Panc1 (cell line): ENCODE results near the gene LRRC8C. TPM values are rescaled to one million over a fixed set of nuclear protein-coding genes. Genes with fewer than 3 reads are reported as not detected.

Experiments
- ATAC-seq: fragments of 200-7000 bp; cut with Tn5 transposase; 2 replicates; pipeline ENCODE4 v1.9.1; 2020; ENCODE audit warnings: mild to moderate bottlenecking, moderate library complexity
- BruUV-seq: library from RNA; stranded (reverse); fragments of 400-500 nt; replicated peaks from 2 replicates; lab custom pipeline; 2021; lab: Mats Ljungman, UMichigan
- CTCF ChIA-PET: fragments of 300-600 bp; sonication (Branson Sonifier 250); formaldehyde crosslinking; loops from one replicate; lab custom pipeline; 2022; ENCODE audit warnings: antibody characterized with exemption; lab: Charles Lee
- POLR2A ChIA-PET: fragments of 300-600 bp; sonication (Branson Sonifier 250); formaldehyde crosslinking; loops from one replicate; lab custom pipeline; 2022; ENCODE audit warnings: antibody characterized with exemption; lab: Charles Lee
- DNase-seq: peaks from one replicate; pipeline ENCODE4 v3.0.0-alpha.2; 2010; ENCODE audit warnings: low read depth, low spot score
- H3K27ac ChIP-seq: 2 replicates; pipeline ENCODE4 v1.5.1; 2011; ENCODE audit warnings: mild to moderate bottlenecking, low read length, inconsistent platforms
- H3K27me3 ChIP-seq: fragments of 200-500 bp; sonication (Bioruptor generic); 2 replicates; pipeline ENCODE4 v1.6.0; 2014; ENCODE audit warnings: low read length, inconsistent platforms; ENCODE audit not compliant: control insufficient read depth, insufficient read depth
- H3K36me3 ChIP-seq: fragments of 200-500 bp; sonication (Bioruptor generic); 2 replicates; pipeline ENCODE4 v1.5.1; 2014; ENCODE audit warnings: inconsistent platforms, mild to moderate bottlenecking, low read length, moderate library complexity; ENCODE audit not compliant: control insufficient read depth, insufficient read depth
- H3K4me1 ChIP-seq: 2 replicates; pipeline ENCODE4 v1.5.1; 2011; ENCODE audit warnings: inconsistent platforms, mild to moderate bottlenecking, low read length, moderate library complexity; ENCODE audit not compliant: control insufficient read depth, insufficient read depth
- H3K4me3 ChIP-seq, 2 experiments: 2 replicates each; pipeline ENCODE4 v1.5.1; 2011 to 2012; ENCODE audit warnings: low read depth in 2 of 2, low read length in 2 of 2, mild to moderate bottlenecking in 2 of 2, inconsistent platforms in 1 of 2, moderate library complexity in 1 of 2
- H3K9me3 ChIP-seq: fragments of 200-500 bp; sonication (Bioruptor generic); 2 replicates; pipeline ENCODE4 v1.5.1; 2014; ENCODE audit warnings: low read depth, mild to moderate bottlenecking, inconsistent platforms, low read length, moderate library complexity; ENCODE audit not compliant: control insufficient read depth, insufficient read depth
- POLR2AphosphoS5 ChIP-seq: IDR thresholded peaks from 2 replicates; pipeline ENCODE4 v1.6.1; 2012; ENCODE audit warnings: mild to moderate bottlenecking, low read depth, low read length, moderate library complexity
- SIN3A ChIP-seq: IDR thresholded peaks from 2 replicates; pipeline ENCODE4 v1.6.1; 2012; ENCODE audit warnings: low read depth, mild to moderate bottlenecking, low read length, moderate library complexity, borderline replicate concordance; ENCODE audit not compliant: insufficient read depth
- TCF7L2 ChIP-seq: IDR thresholded peaks from 2 replicates; pipeline ENCODE4 v1.6.1; 2011; ENCODE audit warnings: mild to moderate bottlenecking, low read depth, low read length, inconsistent platforms
- in situ Hi-C: cut with HindIII; loops from 2 replicates; pipeline ENCODE4 v1.10.0; 2016; ENCODE audit warnings: low sequenced_read_pairs, low pct_unique_long_range_greater_than_20kb
- intact Hi-C: fragments of 100-400 bp; cut with micrococcal nuclease; formaldehyde crosslinking; loops from one replicate; pipeline ENCODE4 v1.10.0; 2022; ENCODE audit not compliant: unreplicated experiment
- total RNA-seq: library from RNA; stranded (reverse); gene quantifications from one replicate; pipeline ENCODE4 v1.2.1, GENCODE V29; 2021; ENCODE audit not compliant: unreplicated experiment
- TF ChIP-seq, protein P1 (sequence below): fragments of 450-650 bp; IDR thresholded peaks from 2 replicates; pipeline ENCODE4 v1.5.1; 2017; ENCODE audit warnings: mild to moderate bottlenecking
- TF ChIP-seq, protein P2 (sequence below), 2 experiments: IDR thresholded peaks; 2 replicates each; pipeline ENCODE4 v1.6.1; 2011 to 2012; ENCODE audit warnings: low read depth in 2 of 2, control low read depth in 1 of 2, low read length in 1 of 2, mild to moderate bottlenecking in 1 of 2, moderate library complexity in 1 of 2; ENCODE audit not compliant: insufficient read depth in 1 of 2

The LRRC8C gene
- total RNA-seq, 1 experiment from 2014 or later, result 17.1 TPM

DNA sequence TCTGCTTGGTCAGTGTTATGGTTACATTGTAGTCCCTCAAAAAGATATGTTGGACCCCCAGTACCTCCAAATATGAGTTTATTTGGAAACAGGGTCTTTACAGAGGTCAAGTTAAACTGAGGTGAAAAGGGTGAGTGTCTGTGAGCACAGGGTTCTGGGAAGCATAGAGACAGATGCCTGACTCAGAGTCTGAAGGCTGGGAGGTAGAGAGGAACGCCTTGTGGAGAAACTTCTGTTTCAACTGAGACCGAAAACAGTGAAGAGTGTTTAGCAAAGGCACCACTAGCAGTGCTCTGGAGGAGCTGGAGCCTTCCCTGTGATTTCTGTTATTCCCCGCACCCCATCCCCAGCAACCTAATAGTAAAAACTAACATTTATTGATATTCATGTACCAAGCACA, 122.7 kb downstream of the LRRC8C start:
- ChIA-PET POLR2A (no interaction called here), CTCF (no interaction called here)
- H3K36me3 ChIP-seq, result no peaks in the 10 kb centered on the region
- no peaks in the 10 kb centered on the region for H3K9me3 ChIP-seq
- intact Hi-C loops, result no loop called here
- peaks cover 7% of the 10 kb centered on the region for H3K4me1 ChIP-seq
- DNase-seq (no peak), ATAC-seq (no peak)
- no peak overlapping the region for H3K4me3 ChIP-seq
- H3K27me3 ChIP-seq, result no peaks in the 10 kb centered on the region; the same call in 1 of the 2 replicates
- BruUV-seq, result no TSS peak
- no peak for TF ChIP-seq POLR2AphosphoS5
- TF ChIP-seq, protein P1, sequence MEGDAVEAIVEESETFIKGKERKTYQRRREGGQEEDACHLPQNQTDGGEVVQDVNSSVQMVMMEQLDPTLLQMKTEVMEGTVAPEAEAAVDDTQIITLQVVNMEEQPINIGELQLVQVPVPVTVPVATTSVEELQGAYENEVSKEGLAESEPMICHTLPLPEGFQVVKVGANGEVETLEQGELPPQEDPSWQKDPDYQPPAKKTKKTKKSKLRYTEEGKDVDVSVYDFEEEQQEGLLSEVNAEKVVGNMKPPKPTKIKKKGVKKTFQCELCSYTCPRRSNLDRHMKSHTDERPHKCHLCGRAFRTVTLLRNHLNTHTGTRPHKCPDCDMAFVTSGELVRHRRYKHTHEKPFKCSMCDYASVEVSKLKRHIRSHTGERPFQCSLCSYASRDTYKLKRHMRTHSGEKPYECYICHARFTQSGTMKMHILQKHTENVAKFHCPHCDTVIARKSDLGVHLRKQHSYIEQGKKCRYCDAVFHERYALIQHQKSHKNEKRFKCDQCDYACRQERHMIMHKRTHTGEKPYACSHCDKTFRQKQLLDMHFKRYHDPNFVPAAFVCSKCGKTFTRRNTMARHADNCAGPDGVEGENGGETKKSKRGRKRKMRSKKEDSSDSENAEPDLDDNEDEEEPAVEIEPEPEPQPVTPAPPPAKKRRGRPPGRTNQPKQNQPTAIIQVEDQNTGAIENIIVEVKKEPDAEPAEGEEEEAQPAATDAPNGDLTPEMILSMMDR, result no peak
- H3K27ac ChIP-seq, result no peak overlapping the region
- in situ Hi-C loops, result no loop called here

DNA sequence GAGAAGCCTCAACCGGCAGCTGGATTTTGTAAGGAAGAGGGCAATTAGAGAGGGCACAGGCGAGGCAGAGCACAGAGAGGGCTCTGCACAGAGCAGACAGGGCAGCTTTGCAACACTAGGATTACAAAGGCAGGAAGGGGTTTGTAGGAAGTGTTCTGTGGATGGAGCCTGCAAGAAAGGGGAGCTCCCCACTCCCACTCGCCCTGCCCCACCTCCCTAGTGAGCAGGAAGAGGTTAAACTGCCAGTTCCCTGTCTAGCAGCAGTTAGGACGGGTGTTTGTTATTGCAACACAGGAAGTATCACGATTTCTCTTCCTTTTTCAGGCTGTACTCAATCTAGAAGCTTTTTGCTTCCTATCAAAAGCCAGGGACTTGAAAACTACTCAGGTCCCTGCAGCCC, 124.6 kb downstream of the LRRC8C start:
- Histone ChIP-seq H3K4me3 (no peak overlapping the region), H3K36me3 (no peaks in the 10 kb centered on the region), H3K4me1 (peaks cover 11% of the 10 kb centered on the region), H3K27ac (no peak overlapping the region), H3K9me3 (no peaks in the 10 kb centered on the region), H3K27me3 (no peaks in the 10 kb centered on the region; the same call in 1 of the 2 replicates)
- TF ChIP-seq, protein P2, sequence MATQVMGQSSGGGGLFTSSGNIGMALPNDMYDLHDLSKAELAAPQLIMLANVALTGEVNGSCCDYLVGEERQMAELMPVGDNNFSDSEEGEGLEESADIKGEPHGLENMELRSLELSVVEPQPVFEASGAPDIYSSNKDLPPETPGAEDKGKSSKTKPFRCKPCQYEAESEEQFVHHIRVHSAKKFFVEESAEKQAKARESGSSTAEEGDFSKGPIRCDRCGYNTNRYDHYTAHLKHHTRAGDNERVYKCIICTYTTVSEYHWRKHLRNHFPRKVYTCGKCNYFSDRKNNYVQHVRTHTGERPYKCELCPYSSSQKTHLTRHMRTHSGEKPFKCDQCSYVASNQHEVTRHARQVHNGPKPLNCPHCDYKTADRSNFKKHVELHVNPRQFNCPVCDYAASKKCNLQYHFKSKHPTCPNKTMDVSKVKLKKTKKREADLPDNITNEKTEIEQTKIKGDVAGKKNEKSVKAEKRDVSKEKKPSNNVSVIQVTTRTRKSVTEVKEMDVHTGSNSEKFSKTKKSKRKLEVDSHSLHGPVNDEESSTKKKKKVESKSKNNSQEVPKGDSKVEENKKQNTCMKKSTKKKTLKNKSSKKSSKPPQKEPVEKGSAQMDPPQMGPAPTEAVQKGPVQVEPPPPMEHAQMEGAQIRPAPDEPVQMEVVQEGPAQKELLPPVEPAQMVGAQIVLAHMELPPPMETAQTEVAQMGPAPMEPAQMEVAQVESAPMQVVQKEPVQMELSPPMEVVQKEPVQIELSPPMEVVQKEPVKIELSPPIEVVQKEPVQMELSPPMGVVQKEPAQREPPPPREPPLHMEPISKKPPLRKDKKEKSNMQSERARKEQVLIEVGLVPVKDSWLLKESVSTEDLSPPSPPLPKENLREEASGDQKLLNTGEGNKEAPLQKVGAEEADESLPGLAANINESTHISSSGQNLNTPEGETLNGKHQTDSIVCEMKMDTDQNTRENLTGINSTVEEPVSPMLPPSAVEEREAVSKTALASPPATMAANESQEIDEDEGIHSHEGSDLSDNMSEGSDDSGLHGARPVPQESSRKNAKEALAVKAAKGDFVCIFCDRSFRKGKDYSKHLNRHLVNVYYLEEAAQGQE (IDR thresholded peaks at IDR 0.05; ENCODE audit: insufficient read depth in 1 of 2, low read depth in 2 of 2, low read length in 1 of 2), result no peak
- TF ChIP-seq POLR2AphosphoS5, result no peak
- no peak for TF ChIP-seq SIN3A
- POLR2A ChIA-PET, result no interaction called here
- intact Hi-C loops (no loop called here), in situ Hi-C loops (no loop called here)
- BruUV-seq, result no TSS peak
- ATAC-seq (no peak), DNase-seq (no peak)
- CTCF ChIA-PET, result no interaction called here

DNA sequence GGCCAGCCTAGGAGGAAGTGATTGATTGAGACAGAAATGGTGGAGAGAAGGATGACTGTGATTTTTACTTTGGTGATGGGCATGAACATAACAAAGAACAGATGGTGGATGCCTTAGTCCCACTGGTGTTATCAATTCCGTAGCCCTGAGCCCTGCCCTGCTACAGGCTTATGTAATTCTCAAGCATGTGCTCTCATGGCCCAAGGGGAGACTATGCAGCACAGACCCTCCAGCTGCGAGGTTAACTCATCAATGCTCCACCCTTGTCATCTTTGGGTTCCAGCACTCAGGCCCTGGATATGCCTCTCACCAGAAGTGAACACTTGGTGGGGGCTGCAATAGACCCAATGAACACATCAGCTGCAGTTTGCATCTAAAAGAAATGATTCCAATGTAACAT, 125.2 kb downstream of the LRRC8C start:
- CTCF ChIA-PET, result interaction anchor here (0.7 kb wide), 1 partner anchor 146 kb away, joined by 3 read pairs; no protein-coding TSS in a partner anchor
- BruUV-seq, result no TSS peak
- no peaks in the 10 kb centered on the region for H3K36me3 ChIP-seq
- H3K27me3 ChIP-seq, result no peaks in the 10 kb centered on the region; the same call in 1 of the 2 replicates
- H3K4me1 ChIP-seq, result peaks cover 12% of the 10 kb centered on the region
- in situ Hi-C loops, result no loop called here
- H3K4me3 ChIP-seq, result no peak overlapping the region
- no peaks in the 10 kb centered on the region for H3K9me3 ChIP-seq
- no peak overlapping the region for H3K27ac ChIP-seq
- ATAC-seq (no peak), DNase-seq (no peak)
- intact Hi-C loops, result no loop called here
- TF ChIP-seq, protein P2 (IDR thresholded peaks at IDR 0.05; ENCODE audit: insufficient read depth in 1 of 2, low read depth in 2 of 2, low read length in 1 of 2), result no peak
- TF ChIP-seq TCF7L2 (no peak), SIN3A (no peak), POLR2AphosphoS5 (no peak)
- TF ChIP-seq, protein P1, result no peak
- POLR2A ChIA-PET, result interaction anchor here (0.6 kb wide), 1 partner anchor 22 kb away, joined by 3 read pairs; no protein-coding TSS in a partner anchor
